Islet of Langerhans (tissue), 1 donor: ENCODE data around the gene RRBP1.

Experiments used
- FAIRE-seq: peaks from one replicate; lab custom pipeline; 2011; peaks lifted over from hg19 to GRCh38; lab: Jason Lieb, UNC

The RRBP1 gene

GRCh38 chr20:17646961-17647301, 35.1 kb downstream of the RRBP1 start:
- FAIRE-seq, result no peak

GRCh38 chr20:17646209-17646960, 35.7 kb downstream of the RRBP1 start:
- FAIRE-seq, result no peak

DNA sequence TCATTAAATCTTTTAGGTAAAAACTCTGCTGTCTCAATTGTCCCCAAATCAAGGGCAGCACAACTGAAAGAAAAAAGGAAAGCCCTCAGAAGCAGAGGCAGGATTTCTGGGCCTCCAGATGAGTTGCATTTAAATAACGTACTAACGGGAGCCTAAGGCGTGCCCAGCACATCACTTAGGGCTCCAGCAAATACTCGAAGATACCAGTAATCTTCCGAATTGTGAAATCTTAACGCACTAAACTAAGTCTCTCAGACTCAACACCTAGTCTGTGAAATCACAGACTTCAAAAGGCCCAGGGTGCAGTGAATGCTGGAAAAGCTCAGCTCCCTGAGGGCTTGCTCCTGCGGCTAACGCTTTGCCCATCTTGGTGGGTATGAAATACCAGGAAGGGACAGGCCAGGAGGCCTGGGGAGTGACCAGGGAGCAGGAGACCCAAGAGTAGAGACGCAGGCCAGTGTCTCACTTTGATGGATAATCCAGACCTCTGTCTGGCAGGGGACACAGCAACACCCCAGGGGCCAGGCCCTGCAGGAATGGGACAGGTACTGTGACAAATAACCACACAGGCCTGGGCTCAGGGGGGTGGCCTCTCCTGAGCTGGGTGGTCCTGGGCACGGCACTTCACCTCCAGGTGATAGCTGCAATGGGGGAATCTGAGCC, 36.4 kb downstream of the RRBP1 start:
- FAIRE-seq, result no peak

- no peak for FAIRE-seq
These were observed 37.0 kb downstream of the RRBP1 start for GRCh38 chr20:17645010-17645409.

- peak; percentile 36 for FAIRE-seq
These were observed 37.6 kb downstream of the RRBP1 start for GRCh38 chr20:17644451-17644850.

- no peak for FAIRE-seq
These were observed 38.4 kb downstream of the RRBP1 start for GRCh38 chr20:17643531-17644188.

GRCh38 chr20:17642404-17643269, 39.4 kb downstream of the RRBP1 start:
- no peak for FAIRE-seq

DNA sequence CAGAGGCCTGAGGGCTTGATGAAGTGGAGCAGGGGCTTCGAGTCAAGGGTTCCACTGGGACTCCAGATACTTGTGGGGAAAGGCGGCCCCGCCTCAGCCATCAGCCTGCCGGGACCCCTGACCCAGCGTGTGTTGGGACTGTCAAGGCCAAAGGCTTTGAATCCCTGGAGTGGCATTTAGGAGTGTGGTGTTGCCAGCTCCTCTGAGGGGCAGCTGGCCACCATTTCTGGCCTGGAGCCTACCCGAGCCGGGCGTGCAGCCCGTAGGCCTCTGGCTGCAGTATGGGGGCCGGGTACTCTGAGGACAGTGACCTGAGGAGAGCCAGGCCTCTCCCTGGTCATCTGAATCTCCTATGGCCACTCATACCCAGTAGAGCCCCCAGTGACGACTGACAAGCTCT, 40.0 kb downstream of the RRBP1 start:
- FAIRE-seq, result no peak

- no peak for FAIRE-seq
These were observed 40.5 kb downstream of the RRBP1 start for GRCh38 chr20:17641520-17641964.

GRCh38 chr20:17640875-17641378, 41.1 kb downstream of the RRBP1 start:
- FAIRE-seq, result no peak

GRCh38 chr20:17640146-17640874, 41.7 kb downstream of the RRBP1 start:
- FAIRE-seq, result no peak

- no peak for FAIRE-seq
These were observed 43.1 kb downstream of the RRBP1 start for GRCh38 chr20:17638835-17639407.

DNA sequence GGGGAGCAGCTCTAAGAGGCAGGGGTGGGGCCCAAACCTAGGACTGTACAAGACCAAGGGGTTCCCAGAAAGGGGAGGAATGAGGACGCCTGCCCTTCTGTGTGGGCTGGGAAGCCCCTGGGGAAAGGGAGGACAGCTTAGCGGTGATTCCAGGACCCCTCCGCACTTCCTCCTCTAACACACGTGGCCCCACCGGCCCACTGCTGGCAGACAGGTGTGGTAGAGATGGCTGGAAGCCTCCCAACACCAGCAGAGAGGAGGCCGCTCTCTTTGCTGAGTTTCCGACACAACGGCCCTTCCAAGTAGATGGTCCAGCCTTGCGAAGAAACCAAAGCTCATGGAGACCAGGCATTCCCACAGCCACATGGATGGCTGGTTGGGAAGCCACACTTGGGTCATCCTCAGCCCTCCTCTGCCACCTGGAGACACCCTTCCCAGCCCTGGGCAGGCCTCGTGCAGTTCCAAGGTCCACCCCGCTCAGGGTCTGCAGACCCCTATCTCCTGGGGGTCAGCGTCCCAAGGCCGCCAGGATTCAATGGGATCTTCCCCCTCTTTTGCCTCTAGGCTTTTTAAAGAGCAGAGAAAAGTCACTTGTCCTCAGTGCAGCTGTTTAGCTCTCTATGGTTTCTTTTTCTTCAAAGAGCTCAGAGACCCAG, 43.9 kb downstream of the RRBP1 start:
- no peak for FAIRE-seq

DNA sequence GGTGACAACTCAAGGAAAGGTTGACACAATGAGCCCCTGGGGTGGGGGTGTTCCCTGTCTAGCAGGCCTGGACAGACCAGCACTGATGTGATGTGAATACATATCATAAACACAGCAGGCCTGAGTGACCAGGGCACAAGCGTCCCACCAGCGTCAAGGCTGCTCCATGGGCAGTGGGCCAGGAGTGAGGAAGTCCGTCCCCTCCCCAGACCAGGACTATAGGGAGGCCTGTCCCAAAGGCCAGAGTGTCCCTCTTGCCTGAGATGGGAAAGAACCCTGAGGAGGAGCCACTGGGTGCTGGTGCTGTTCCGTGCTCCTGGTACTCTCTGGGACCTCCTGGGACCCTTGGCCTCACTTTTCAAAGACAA, 44.6 kb downstream of the RRBP1 start:
- FAIRE-seq, result no peak

DNA sequence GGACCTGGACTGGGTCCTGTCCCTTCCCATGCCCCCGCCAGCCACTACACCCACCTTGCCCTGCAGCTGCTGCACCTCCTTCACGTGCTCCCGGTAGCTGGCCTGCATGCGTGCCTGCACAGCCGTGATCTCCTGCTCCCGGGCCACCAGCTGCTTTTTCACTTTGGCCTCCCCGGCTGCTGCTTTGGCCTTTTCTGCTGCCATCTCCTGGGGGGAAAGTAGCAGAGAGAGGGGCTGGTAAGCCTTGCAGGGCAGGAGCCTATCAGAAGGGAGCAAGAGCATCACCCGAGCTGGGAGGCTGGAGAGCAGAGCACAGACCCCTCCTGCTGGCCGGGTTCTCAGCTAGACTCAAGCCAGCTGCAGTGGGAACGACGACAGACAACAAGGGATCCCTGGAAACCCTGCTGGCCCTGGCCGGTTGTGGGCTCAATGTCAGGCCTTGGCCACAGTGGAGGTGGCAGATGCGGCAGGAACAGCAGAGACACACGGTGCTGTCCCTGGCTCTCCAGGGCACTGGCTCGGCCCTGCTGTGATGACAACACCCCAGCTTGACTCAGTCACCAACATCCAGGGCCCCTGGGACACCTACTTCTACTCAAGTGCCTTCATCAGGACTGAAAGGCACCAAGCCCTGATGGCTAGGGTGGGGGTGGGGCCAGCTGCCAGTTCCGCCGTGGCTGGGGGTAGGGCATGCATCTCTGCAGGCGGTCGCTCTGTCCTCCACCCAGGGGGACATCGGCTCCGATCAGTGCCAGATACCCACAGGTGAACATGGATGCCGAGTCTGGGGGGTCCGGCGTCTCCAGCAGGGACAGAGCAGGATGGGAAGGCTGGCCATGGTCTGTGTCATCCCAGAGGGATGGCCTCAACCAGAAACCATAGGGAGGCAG, 45.3 kb downstream of the RRBP1 start:
- no peak for FAIRE-seq

DNA sequence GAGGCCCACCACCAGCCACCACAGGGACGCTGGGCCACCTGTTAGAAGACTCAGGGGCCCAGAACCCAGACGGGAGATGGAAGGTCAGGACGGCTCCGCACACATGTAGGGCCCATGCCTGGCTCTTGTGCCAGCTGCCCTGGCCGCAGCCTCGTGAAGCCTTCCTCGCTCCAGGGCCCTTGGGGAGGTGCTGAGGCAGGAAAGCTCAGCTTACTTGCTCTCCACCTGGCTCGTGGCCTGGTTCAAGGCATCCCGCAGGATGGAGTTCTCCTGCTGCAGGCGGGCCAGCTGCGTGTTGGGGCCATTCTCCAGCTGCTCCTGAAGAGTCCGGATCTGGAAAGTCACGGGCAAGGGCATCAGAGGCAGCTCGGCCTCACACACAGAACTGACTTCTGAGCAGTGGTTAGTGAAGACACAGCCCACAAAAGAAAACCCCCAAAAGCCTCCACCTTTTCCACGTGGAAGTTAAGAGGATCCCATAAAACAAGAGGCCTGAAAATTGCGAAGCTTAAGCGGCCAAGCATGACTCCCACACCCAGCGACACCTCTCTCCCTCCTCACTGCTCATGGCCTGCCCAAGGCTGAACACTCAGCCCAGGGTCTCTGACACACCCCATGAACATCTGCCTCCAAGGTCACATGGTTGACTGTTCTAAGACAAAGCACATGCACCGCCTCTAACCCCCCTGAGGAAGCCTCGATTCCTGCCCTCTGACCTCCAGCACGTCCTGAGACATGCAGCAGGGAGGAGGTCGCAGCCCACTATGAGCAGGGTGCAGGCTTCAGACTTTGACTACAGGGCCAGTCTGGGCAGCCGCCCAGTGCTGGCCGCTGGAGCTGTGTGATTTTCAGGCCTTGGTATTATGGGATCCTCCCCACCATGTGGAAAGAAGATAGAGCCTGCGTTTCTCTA, 46.5 kb downstream of the RRBP1 start:
- no peak for FAIRE-seq

- FAIRE-seq, result no peak
These were observed 47.2 kb downstream of the RRBP1 start for GRCh38 chr20:17634661-17635331.
